SK-N-SH (cell line): ENCODE results near the gene PICALM. TPM values are rescaled to one million over a fixed set of nuclear protein-coding genes. Genes with fewer than 3 reads are reported as not detected.

Experiments used
- CTCF ChIA-PET: fragments of 300-600, 350-600 bp; formaldehyde crosslinking; extraction: SDS; loops from one replicate; lab custom pipeline; 2021; lab: Yijun Ruan, JAX
- POLR2A ChIA-PET: fragments of 350-600 bp; sonication (Branson Sonifier 250); formaldehyde crosslinking; extraction: SDS; loops from one replicate; lab custom pipeline; 2020; ENCODE audit warnings: antibody characterized with exemption, inconsistent platforms; lab: Yijun Ruan, JAX
- DNase-seq: peaks from one replicate; pipeline ENCODE4 v3.0.0; 2012
- H2AFZ ChIP-seq: fragments of 200-600 bp; sonication (generic); 2 replicates; pipeline ENCODE4 v1.8.1; 2016; ENCODE audit warnings: antibody characterized with exemption, mild to moderate bottlenecking, low read depth
- H3F3A ChIP-seq: fragments of 200-600 bp; sonication (generic); replicated peaks from 2 replicates; pipeline ENCODE3; 2016; ENCODE audit warnings: antibody characterized with exemption, mild to moderate bottlenecking; ENCODE audit not compliant: insufficient read depth
- H3K27ac ChIP-seq, 2 experiments: fragments of 200-500 bp in 1 of 2; fragments of 200-600 bp in 1 of 2; sonication (Bioruptor generic) in 1 of 2; sonication (generic), shearing (Covaris generic) in 1 of 2; 2 replicates each; pipeline versions ENCODE4 v1.5.1 to v1.6.1; 2014 to 2016; ENCODE audit warnings: low read depth in 2 of 2, inconsistent platforms in 1 of 2, low read length in 1 of 2, mild to moderate bottlenecking in 1 of 2, mixed read lengths in 1 of 2
- H3K27me3 ChIP-seq: fragments of 200-600 bp; sonication (generic), shearing (Covaris generic); 2 replicates; pipeline ENCODE4 v1.6.1; 2016; ENCODE audit warnings: mixed run types; ENCODE audit not compliant: insufficient read depth
- H3K36me3 ChIP-seq, 2 experiments: fragments of 200-500 bp in 1 of 2; fragments of 200-600 bp in 1 of 2; sonication (Bioruptor generic) in 1 of 2; sonication (generic) in 1 of 2; replicated peaks in 1 of 2; 2 replicates each; pipeline versions ENCODE3 to v1.5.1; 2014 to 2016; ENCODE audit warnings: low read length in 1 of 2, mild to moderate bottlenecking in 1 of 2; ENCODE audit not compliant: insufficient read depth in 2 of 2, control insufficient read depth in 1 of 2
- H3K4me1 ChIP-seq, 2 experiments: fragments of 200-500 bp in 1 of 2; fragments of 200-600 bp in 1 of 2; sonication (Bioruptor generic) in 1 of 2; sonication (generic), shearing (Covaris generic) in 1 of 2; 2 replicates each; pipeline versions ENCODE4 v1.5.1 to v1.6.1; 2014 to 2016; ENCODE audit warnings: low read depth in 1 of 2, low read length in 1 of 2, mixed run types in 1 of 2; ENCODE audit not compliant: insufficient read depth in 2 of 2, control insufficient read depth in 1 of 2
- H3K4me2 ChIP-seq: fragments of 200-600 bp; sonication (generic), shearing (Covaris generic); 2 replicates; pipeline ENCODE4 v1.6.1; 2017; ENCODE audit warnings: mixed run types
- H3K4me3 ChIP-seq, 2 experiments: fragments of 200-500 bp in 1 of 2; fragments of 200-600 bp in 1 of 2; sonication (Bioruptor generic) in 1 of 2; sonication (generic), shearing (Covaris generic) in 1 of 2; 2 replicates each; pipeline versions ENCODE4 v1.5.1 to v1.8.1; 2014 to 2016; ENCODE audit warnings: low read depth in 2 of 2, inconsistent platforms in 1 of 2, low read length in 1 of 2, mild to moderate bottlenecking in 1 of 2, mixed read lengths in 1 of 2, moderate library complexity in 1 of 2
- H3K79me2 ChIP-seq: fragments of 200-600 bp; sonication (generic); 2 replicates; pipeline ENCODE4 v1.8.1; 2017; ENCODE audit warnings: mild to moderate bottlenecking; ENCODE audit not compliant: insufficient read depth
- H3K9ac ChIP-seq: fragments of 200-600 bp; sonication (generic); 2 replicates; pipeline ENCODE4 v1.6.1; 2017; ENCODE audit warnings: mixed run types
- H3K9me2 ChIP-seq: fragments of 200-600 bp; sonication (generic); 2 replicates; pipeline ENCODE4 v1.6.1; 2017; ENCODE audit warnings: mixed run types
- H3K9me3 ChIP-seq: fragments of 200-600 bp; sonication (generic); 2 replicates; pipeline ENCODE4 v1.6.1; 2017; ENCODE audit warnings: mixed run types, mild to moderate bottlenecking, moderate library complexity
- H4K20me1 ChIP-seq: fragments of 200-600 bp; sonication (generic); 2 replicates; pipeline ENCODE4 v1.6.1; 2017; ENCODE audit warnings: mild to moderate bottlenecking, mixed run types; ENCODE audit not compliant: insufficient read depth
- EP300 ChIP-seq, 2 experiments: IDR thresholded peaks; 2 replicates each; pipeline versions ENCODE4 v1.4.0 to v1.6.1; 2012; ENCODE audit warnings: borderline replicate concordance in 1 of 2, low read depth in 1 of 2, low read length in 1 of 2
- EZH2phosphoT487 ChIP-seq: fragments of 200-600 bp; sonication (generic); IDR thresholded peaks from 2 replicates; pipeline ENCODE4 v1.6.1; 2017; ENCODE audit warnings: low read depth, mixed run types, mild to moderate bottlenecking, antibody characterized with exemption, moderate library complexity, borderline replicate concordance
- FOSL2 ChIP-seq: IDR thresholded peaks from 2 replicates; pipeline ENCODE4 v1.4.0; 2012; ENCODE audit warnings: low read depth, mild to moderate bottlenecking, moderate library complexity, borderline replicate concordance
- FOXJ3 ChIP-seq: sonication (generic); formaldehyde crosslinking; IDR thresholded peaks from 2 replicates; pipeline ENCODE4 v1.5.1; 2020; ENCODE audit warnings: mild to moderate bottlenecking, missing genetic modification reagents
- FOXM1 ChIP-seq: IDR thresholded peaks from 2 replicates; pipeline ENCODE4 v1.4.0; 2012; ENCODE audit warnings: low read depth, mild to moderate bottlenecking
- GATA2 ChIP-seq: sonication (generic); formaldehyde crosslinking; IDR thresholded peaks from 2 replicates; pipeline ENCODE4 v1.5.0; 2020; ENCODE audit warnings: mild to moderate bottlenecking, missing genetic modification reagents
- MAX ChIP-seq: IDR thresholded peaks from 2 replicates; pipeline ENCODE4 v1.4.0; 2012; ENCODE audit warnings: low read depth
- MXI1 ChIP-seq: IDR thresholded peaks from 2 replicates; pipeline ENCODE4 v1.6.1; 2012; ENCODE audit warnings: mild to moderate bottlenecking, low read depth, low read length, improper control_type of control experiment
- NFIC ChIP-seq: IDR thresholded peaks from 2 replicates; pipeline ENCODE4 v1.4.0; 2012; ENCODE audit warnings: borderline replicate concordance
- NRF1 ChIP-seq: IDR thresholded peaks from 2 replicates; pipeline ENCODE4 v1.6.1; 2012; ENCODE audit warnings: low read depth, mild to moderate bottlenecking, low read length
- POLR2AphosphoS5 ChIP-seq: IDR thresholded peaks from 2 replicates; pipeline ENCODE4 v1.6.1; 2012; ENCODE audit warnings: low read depth, low read length
- RXRA ChIP-seq: IDR thresholded peaks from 2 replicates; pipeline ENCODE4 v1.4.0; 2012; ENCODE audit warnings: low read depth, mild to moderate bottlenecking, borderline replicate concordance
- SIN3A ChIP-seq: IDR thresholded peaks from 2 replicates; pipeline ENCODE4 v1.6.1; 2012; ENCODE audit warnings: low read depth, mild to moderate bottlenecking, low read length, moderate library complexity, borderline replicate concordance
- SMC3 ChIP-seq: IDR thresholded peaks from 2 replicates; pipeline ENCODE4 v1.6.1; 2012; ENCODE audit warnings: low read depth, low read length, improper control_type of control experiment
- TEAD4 ChIP-seq: IDR thresholded peaks from 2 replicates; pipeline ENCODE4 v1.4.0; 2012; ENCODE audit warnings: mild to moderate bottlenecking, borderline replicate concordance; ENCODE audit not compliant: insufficient read depth
- WGBS: methylation state at CpG from one replicate; pipeline ENCODE4 v1.1.6; 2017; ENCODE audit warnings: low lambda C conversion rate; 5-methylcytosine and 5-hydroxymethylcytosine counted together
- polyA plus RNA-seq, 3 experiments: library from polyadenylated mRNA; depleted of rRNA; stranded (reverse); fragments of >200 nt; gene quantifications; 2 replicates each; pipeline ENCODE4 v1.2.3, GENCODE V29; 2012
- TF ChIP-seq, protein P1 (sequence below): fragments of 200-600 bp; sonication (generic); IDR thresholded peaks from 2 replicates; pipeline ENCODE4 v1.6.1; 2017; ENCODE audit warnings: antibody characterized with exemption, mild to moderate bottlenecking, moderate library complexity
- TF ChIP-seq, protein P2 (sequence below): IDR thresholded peaks from 2 replicates; pipeline ENCODE4 v1.4.0; 2012; ENCODE audit warnings: low read depth, borderline replicate concordance
- TF ChIP-seq, protein P3 (sequence below): IDR thresholded peaks from 2 replicates; pipeline ENCODE4 v1.4.0; 2012; ENCODE audit warnings: low read depth, borderline replicate concordance
- TF ChIP-seq, protein P4 (sequence below): IDR thresholded peaks from 2 replicates; pipeline ENCODE4 v1.6.1; 2012; ENCODE audit warnings: mild to moderate bottlenecking, low read depth, low read length, moderate library complexity

The PICALM gene
- polyA plus RNA-seq, 1 of the 3 experiments (the other 2 are of a cell fraction): 103 TPM

DNA sequence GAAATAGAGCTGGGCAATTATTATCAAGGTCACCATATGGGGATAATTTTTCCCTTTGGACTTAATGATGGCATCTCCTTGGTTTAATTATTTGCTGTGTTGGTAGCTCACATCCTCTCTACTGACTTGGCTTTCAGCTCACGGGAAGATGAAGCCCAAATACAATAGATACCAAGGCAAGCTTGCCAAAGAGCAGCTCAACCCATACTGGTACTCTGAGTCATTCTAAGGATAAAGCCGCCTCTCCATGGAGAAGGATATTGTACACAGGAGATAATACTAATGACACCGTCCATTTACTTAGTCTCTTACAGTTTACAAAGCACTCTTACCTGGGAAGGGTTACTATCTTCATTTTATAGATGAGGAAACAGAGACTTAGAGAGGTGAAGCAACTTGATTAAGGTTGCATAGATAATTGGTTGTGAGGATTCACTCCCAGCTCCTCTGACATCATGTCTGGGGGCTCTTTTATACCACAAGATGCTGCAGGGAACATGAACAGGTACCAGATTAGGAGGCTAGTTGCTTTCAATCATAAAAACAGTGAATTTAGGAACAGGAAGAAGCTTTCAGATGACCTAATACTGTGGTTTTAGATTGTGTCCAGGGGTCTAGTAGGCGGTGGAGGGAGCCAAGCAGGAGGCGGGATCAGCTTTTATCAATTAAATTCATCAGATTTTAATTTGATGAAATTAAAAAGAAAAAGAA, 48.3 kb upstream of the PICALM start (continued):
- TF ChIP-seq, protein P1, sequence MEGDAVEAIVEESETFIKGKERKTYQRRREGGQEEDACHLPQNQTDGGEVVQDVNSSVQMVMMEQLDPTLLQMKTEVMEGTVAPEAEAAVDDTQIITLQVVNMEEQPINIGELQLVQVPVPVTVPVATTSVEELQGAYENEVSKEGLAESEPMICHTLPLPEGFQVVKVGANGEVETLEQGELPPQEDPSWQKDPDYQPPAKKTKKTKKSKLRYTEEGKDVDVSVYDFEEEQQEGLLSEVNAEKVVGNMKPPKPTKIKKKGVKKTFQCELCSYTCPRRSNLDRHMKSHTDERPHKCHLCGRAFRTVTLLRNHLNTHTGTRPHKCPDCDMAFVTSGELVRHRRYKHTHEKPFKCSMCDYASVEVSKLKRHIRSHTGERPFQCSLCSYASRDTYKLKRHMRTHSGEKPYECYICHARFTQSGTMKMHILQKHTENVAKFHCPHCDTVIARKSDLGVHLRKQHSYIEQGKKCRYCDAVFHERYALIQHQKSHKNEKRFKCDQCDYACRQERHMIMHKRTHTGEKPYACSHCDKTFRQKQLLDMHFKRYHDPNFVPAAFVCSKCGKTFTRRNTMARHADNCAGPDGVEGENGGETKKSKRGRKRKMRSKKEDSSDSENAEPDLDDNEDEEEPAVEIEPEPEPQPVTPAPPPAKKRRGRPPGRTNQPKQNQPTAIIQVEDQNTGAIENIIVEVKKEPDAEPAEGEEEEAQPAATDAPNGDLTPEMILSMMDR: no peak
- peak in 1 of 2 experiments; percentile 37; a peak in 1 of 4 replicates for TF ChIP-seq EP300 (IDR thresholded peaks at IDR 0.05; ENCODE audit: borderline replicate concordance in 1 of 2, low read depth in 1 of 2, low read length in 1 of 2)
- no peak for TF ChIP-seq TEAD4
- TF ChIP-seq, protein P2, sequence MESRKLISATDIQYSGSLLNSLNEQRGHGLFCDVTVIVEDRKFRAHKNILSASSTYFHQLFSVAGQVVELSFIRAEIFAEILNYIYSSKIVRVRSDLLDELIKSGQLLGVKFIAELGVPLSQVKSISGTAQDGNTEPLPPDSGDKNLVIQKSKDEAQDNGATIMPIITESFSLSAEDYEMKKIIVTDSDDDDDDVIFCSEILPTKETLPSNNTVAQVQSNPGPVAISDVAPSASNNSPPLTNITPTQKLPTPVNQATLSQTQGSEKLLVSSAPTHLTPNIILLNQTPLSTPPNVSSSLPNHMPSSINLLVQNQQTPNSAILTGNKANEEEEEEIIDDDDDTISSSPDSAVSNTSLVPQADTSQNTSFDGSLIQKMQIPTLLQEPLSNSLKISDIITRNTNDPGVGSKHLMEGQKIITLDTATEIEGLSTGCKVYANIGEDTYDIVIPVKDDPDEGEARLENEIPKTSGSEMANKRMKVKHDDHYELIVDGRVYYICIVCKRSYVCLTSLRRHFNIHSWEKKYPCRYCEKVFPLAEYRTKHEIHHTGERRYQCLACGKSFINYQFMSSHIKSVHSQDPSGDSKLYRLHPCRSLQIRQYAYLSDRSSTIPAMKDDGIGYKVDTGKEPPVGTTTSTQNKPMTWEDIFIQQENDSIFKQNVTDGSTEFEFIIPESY: no peak
- TF ChIP-seq MXI1: no peak
- TF ChIP-seq GATA2: no peak
- TF ChIP-seq, all 33 proteins: peak for 6

DNA sequence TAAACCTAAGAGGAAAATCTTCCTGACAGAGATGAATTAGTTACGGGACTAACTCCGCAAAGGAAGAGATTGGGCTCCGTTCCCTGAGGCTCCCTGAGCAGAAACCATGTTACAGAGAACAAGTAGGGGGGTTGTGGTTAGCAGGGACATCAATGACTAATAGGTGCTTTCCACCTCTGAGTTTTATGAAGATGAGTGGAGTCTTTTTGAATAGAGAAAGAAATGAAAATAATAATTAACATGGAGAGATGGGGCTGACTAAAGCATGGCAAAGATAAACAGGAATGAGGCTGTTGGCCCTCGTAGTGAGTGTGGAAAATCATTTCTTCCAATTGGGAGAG, 47.5 kb upstream of the PICALM start:
- Histone ChIP-seq H3K9me3 (no peaks in the 10 kb centered on the region), H4K20me1 (no peaks in the 10 kb centered on the region), H3K9me2 (no peaks in the 10 kb centered on the region), H3K79me2 (no peaks in the 10 kb centered on the region), H3K27me3 (no peaks in the 10 kb centered on the region), H3K36me3 (no peaks in the 10 kb centered on the region), H3F3A (peaks cover 33% of the 10 kb centered on the region), H3K4me1 (peaks cover 0 to 10% of the 10 kb centered on the region in 2 experiments; a peak in 2 of 4 replicates), H3K27ac (peak overlapping the region in 1 of 2 experiments; percentile 88; a peak in 2 of 4 replicates), H3K9ac (peak overlapping the region; percentile 64; the same call in 1 of the 2 replicates), H3K4me2 (peak overlapping the region; percentile 69), H2AFZ (no peak overlapping the region), H3K4me3 (peak overlapping the region in 1 of 2 experiments; percentile 32; a peak in 2 of 4 replicates)
- WGBS: 6% methylated on average over 4 of the region's 4 CpGs
- ChIA-PET CTCF (interaction anchor here (1.2 kb wide), 1 partner anchor 9 kb away, joined by 3 read pairs; no protein-coding TSS in a partner anchor), POLR2A (no interaction called here)
- peak; percentile 16 for DNase-seq
- TF ChIP-seq, protein P3, sequence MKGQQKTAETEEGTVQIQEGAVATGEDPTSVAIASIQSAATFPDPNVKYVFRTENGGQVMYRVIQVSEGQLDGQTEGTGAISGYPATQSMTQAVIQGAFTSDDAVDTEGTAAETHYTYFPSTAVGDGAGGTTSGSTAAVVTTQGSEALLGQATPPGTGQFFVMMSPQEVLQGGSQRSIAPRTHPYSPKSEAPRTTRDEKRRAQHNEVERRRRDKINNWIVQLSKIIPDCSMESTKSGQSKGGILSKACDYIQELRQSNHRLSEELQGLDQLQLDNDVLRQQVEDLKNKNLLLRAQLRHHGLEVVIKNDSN: no peak
- TF ChIP-seq SIN3A: peak; percentile 87; the same call in 1 of the 2 replicates
- TF ChIP-seq POLR2AphosphoS5: peak; percentile 83; the same call in 1 of the 2 replicates
- peak; percentile 89 for TF ChIP-seq FOSL2
- peak; percentile 25; the same call in 1 of the 2 replicates for TF ChIP-seq MAX
- TF ChIP-seq SMC3: no peak
- TF ChIP-seq FOXM1: peak; percentile 44; the same call in 1 of the 2 replicates
- no peak for TF ChIP-seq FOXJ3 (CRISPR knock-in tag)
- TF ChIP-seq NRF1: no peak
- peak; percentile 88 for TF ChIP-seq NFIC
- TF ChIP-seq MXI1: no peak
- no peak for TF ChIP-seq EZH2phosphoT487
- TF ChIP-seq, protein P4, sequence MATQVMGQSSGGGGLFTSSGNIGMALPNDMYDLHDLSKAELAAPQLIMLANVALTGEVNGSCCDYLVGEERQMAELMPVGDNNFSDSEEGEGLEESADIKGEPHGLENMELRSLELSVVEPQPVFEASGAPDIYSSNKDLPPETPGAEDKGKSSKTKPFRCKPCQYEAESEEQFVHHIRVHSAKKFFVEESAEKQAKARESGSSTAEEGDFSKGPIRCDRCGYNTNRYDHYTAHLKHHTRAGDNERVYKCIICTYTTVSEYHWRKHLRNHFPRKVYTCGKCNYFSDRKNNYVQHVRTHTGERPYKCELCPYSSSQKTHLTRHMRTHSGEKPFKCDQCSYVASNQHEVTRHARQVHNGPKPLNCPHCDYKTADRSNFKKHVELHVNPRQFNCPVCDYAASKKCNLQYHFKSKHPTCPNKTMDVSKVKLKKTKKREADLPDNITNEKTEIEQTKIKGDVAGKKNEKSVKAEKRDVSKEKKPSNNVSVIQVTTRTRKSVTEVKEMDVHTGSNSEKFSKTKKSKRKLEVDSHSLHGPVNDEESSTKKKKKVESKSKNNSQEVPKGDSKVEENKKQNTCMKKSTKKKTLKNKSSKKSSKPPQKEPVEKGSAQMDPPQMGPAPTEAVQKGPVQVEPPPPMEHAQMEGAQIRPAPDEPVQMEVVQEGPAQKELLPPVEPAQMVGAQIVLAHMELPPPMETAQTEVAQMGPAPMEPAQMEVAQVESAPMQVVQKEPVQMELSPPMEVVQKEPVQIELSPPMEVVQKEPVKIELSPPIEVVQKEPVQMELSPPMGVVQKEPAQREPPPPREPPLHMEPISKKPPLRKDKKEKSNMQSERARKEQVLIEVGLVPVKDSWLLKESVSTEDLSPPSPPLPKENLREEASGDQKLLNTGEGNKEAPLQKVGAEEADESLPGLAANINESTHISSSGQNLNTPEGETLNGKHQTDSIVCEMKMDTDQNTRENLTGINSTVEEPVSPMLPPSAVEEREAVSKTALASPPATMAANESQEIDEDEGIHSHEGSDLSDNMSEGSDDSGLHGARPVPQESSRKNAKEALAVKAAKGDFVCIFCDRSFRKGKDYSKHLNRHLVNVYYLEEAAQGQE: 0 out of 2 replicates have a peak, but pooled peaks have one; percentile 6
- TF ChIP-seq RXRA: peak; percentile 61; the same call in 1 of the 2 replicates
